GM23338 (cell line): ENCODE data around the gene SCFD1.

Experiments
- EZH2 ChIP-seq: fragments of 200-600 bp; sonication (generic); IDR thresholded peaks from one replicate; pipeline ENCODE4 v1.8.0; 2017; ENCODE audit warnings: antibody characterized with exemption, mild to moderate bottlenecking, low read depth; ENCODE audit not compliant: unreplicated experiment
- TF ChIP-seq, protein P1 (sequence below), 2 experiments: fragments of 200-600 bp in 1 of 2; sonication (generic) in 1 of 2; conservative IDR thresholded peaks; 2 replicates each; pipeline versions ENCODE4 v1.5.1 to v1.6.1; 2016 to 2017; ENCODE audit warnings: antibody characterized with exemption in 2 of 2, low read depth in 2 of 2, mild to moderate bottlenecking in 2 of 2, moderate library complexity in 1 of 2

DNA sequence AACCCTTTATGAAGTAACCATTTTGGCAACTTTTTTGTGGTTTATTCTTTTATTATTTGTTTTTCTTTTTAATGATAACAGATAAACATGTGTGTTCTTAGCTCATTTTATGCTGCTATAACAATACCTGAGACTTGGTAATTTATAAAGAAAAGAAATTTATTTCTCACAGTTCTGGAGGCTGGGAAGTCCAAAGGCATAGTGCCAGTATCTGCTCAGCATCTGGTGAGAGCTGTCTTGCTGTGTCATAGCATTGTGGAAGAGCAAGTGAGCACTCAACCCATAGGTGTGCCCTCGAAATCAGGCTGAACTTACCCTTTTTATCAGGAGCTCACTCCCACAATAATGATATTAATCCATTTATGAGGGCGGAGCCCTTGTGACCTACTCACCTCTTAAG, 8.0 kb upstream of the SCFD1 start:
- TF ChIP-seq, protein P1, sequence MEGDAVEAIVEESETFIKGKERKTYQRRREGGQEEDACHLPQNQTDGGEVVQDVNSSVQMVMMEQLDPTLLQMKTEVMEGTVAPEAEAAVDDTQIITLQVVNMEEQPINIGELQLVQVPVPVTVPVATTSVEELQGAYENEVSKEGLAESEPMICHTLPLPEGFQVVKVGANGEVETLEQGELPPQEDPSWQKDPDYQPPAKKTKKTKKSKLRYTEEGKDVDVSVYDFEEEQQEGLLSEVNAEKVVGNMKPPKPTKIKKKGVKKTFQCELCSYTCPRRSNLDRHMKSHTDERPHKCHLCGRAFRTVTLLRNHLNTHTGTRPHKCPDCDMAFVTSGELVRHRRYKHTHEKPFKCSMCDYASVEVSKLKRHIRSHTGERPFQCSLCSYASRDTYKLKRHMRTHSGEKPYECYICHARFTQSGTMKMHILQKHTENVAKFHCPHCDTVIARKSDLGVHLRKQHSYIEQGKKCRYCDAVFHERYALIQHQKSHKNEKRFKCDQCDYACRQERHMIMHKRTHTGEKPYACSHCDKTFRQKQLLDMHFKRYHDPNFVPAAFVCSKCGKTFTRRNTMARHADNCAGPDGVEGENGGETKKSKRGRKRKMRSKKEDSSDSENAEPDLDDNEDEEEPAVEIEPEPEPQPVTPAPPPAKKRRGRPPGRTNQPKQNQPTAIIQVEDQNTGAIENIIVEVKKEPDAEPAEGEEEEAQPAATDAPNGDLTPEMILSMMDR (conservative IDR thresholded peaks at IDR 0.05; ENCODE audit: low read depth in 2 of 2), result no peak
- TF ChIP-seq EZH2, result no peak
